GM21717 (cell line): ENCODE measurements around the gene PIGN.

Experiments used
- ATAC-seq: cut with Tn5 transposase; IDR thresholded peaks from one replicate; pipeline ENCODE4 v1.9.1; 2021; ENCODE audit warnings: mild to moderate bottlenecking, moderate library complexity; ENCODE audit not compliant: unreplicated experiment

The PIGN gene

GRCh38 chr18:62119884-62120283 is 67.0 kb downstream of the PIGN start:
- no peak for ATAC-seq

DNA sequence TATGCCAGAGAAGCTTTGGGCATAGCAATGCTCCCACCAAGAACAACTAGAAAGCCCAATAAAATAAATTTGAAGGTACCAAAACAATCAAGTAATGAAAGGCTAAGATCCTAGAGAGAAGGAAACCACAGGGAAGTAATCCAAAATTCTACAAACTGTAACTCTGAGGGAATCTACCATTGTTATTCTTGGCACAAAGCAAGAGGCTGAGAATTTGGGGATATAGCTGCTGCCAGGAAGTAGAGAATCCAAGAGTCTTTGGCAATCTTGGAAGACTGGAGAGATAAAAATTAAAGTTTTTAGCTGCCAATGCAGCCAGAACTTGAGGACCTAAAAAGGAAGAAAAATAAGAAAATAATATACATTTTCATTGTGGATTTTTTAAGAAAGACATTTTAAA is 68.5 kb downstream of the PIGN start:
- no peak for ATAC-seq

DNA sequence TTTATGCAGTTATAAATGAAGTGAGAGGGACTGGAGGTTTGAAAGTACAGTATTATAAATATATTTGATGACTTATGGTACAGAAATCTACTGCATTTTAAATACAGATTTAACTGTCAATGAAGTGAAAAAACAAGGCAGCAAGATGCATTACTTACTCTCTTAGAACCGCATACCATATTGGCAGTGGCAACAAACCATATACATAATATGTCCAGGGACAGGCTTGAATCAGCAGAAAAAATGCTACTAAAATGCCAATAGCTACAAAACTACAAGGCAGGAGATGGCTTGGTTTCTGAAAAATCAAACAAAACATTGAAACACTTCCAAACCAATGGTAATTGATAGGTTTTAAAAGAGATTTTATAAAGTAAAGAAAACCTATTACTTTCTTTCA is 77.2 kb downstream of the PIGN start:
- ATAC-seq, result no peak

GRCh38 chr18:62107881-62108280 is 79.0 kb downstream of the PIGN start:
- no peak for ATAC-seq

- ATAC-seq, result no peak
Measured at GRCh38 chr18:62106271-62106670, 80.6 kb downstream of the PIGN start.

DNA sequence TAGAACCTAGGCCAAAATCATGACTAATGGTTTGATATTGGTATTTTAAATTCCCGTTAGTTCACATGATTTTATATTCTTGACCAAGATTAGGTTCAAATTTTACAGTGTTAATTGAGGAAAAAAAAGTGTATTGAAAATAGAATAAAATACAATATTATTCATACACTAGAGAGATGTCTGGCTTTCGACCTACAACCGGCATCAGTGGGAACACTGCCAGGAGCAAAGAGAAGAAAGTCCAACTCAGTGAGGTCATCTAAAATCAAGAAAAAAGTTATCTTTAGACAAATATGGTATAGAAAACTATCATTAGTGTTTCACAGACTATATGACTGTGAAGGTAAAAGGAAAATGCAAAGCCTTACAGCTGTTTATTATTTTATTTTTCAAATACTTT is 81.5 kb downstream of the PIGN start:
- ATAC-seq, result no peak

DNA sequence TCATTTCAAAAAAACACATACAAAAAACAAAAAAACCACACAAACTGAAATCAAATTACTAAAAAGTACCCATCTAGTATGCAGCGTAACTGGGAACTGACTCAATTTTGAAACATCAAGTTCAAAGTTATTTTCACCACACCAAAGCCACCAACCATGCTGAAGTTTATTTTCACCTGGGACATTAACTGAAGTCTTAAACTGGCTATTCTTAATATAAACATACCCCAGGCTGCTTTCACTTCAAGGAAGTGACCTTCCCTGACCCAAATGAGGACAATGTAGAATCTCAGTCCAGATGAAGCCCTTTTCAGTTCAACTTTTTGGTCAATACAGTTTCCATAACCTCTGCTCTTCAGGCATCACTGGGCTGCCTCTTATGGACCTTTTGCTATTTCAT is 84.6 kb downstream of the PIGN start:
- ATAC-seq, result no peak

GRCh38 chr18:62101321-62101721 is 85.5 kb downstream of the PIGN start:
- ATAC-seq, result no peak

- no peak for ATAC-seq
Measured at GRCh38 chr18:62098960-62099359, 87.9 kb downstream of the PIGN start.

DNA sequence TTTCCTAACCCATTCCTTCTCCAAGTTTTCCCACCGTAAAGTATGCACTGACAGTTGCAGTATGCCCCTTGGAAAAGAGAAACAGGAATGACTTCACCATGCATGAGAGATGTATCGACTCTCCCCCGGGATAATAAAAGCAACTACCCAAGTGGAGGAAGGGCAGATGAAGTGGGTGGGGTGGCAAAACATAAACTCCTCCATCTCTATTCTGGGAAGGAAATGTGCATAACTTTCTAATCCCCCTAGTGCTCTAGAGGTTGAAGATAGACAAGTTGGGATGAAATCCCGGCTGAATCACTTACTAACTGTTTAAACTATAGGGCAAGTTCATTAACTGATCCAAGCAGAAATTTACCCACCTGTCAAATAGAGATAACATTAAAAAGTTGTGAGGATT is 89.2 kb downstream of the PIGN start:
- no peak for ATAC-seq

DNA sequence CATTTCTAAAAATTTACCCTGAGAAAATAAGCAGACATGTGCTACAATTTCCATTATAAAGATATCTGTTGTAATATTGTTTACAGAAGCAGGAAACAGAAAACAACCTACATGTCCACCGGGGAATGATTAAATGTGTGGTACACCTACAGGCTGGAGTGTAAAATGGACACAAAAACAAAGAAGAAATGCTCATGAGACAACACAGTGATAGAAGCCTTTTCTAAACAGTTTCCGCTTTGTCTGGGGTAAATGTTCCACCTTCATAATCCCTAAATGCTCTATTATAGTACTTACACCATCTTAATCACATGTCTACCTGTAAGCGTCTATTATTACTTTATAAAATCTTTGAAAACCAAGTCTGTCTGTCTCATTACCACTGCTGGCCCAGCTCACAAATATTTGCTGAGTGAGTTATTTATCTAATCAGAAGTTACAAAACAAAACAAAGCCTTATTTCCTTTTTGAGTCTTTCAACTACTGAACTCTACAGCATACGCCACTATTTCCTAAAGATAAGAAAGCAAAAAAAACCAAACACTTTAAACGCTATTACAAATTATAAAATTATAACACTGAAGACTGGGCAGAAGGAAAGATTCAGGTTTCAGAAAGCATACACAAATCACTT is 95.3 kb downstream of the PIGN start:
- ATAC-seq, result no peak

DNA sequence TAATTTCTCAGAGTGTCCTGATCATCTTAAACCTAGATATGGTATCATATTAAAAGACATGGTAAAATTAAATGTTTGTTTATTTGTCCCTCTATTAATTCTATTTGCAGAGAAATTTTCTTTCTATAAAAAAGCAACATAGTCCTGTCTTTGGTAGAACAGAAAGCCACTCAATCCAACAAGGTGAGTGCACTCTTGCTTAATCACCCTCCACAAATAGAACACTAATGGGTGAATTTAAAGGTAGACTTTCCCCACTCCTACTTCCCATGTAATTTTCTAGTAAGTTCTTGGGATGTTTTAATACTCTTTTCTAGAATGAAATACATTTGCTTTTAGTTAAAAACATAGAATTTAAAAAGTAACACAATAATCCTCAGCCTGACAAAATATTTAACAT is 97.7 kb downstream of the PIGN start:
- no peak for ATAC-seq

DNA sequence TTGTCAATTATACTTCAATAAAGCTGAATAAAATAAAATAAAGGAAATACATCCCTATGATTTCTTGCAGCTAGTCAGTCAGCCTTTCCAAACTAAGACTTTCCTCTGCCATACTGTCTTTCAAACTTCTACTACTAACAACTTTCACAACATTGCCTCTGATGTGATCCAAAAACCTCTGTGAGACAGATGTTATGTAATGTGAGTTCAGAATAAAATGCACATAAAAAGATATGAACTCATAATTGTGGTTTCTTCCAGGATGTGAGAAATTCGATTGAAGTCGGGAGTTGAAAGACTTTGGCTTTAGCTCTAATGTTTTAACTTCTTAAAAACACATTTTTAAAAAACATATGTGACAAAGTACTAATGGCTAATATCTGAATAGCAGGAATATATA is 98.7 kb downstream of the PIGN start:
- no peak for ATAC-seq

DNA sequence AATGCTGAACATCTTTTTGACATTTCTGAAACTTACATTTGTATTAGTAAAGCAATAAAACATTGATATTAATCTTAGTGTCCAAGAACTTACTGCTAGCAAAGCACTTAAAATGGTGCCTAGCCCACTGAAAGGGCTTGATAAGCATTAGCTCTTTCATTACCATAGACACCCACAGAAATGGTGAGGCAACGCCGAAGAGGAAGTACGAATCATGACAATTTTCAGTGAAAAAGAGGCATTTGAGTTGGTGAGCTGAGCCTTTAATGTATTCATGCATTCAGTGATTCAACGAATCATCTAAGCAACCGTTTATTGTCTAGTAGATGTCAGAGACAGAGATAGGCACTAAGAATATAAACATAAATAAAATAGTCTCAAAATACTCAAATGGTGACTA is 101.1 kb downstream of the PIGN start:
- ATAC-seq, result no peak

DNA sequence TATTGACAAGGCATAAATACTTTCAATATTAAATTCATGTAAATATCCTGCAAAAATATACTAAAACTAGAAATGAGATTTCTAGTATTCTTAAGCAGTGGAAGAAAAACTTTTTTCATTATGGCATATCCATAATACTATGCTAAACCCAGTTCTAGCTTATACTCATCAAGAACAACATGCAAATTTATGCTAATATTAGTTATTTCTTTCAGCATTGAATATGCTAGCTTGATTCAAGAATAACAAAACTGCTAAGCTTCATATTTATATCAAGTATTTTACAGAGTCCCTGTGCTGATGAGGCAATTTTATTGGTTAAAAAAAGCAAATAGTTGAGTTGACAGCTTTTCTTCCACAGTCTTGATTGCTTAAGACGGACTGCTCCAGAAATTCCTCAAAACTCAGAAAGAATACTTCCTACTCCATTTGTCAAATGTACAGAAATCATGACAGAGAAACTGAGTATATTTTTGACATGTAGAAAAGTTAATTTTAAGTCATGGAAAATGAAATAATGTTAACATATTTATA is 105.0 kb downstream of the PIGN start:
- ATAC-seq, result no peak

GRCh38 chr18:62081248-62081647 is 105.6 kb downstream of the PIGN start:
- no peak for ATAC-seq

DNA sequence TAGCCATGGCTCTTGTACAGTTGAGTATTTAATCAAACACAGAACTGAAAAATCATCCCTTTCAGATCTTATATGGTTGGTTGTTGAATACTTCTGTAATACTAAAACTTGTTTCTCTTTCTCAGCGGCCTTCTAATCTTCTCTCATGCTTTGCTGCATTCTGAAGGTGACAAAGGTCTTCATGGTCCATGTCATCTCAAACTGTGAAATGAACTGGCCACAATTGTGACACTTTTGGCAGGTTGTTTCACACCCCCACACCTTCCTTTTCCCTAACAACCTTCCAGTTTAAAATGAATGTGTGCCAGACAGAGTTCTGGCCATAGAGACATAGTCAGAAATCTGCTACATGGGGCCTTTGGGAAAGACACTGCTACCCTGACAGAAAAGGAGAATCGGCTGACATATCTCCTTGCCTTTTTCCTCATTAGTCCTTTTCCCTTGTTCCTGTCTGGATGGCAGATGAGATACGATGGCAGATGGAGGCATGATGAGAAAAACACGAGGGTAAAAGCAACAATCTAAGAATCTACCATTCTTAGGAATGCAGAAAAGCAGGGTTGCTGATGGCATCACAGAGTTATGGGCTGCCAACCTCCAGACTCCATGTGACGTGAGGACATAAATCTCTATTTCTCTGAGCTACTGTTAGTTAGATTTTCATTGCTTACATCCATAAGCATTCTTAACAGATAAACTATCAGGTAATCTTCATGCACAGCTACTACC is 106.5 kb downstream of the PIGN start:
- no peak for ATAC-seq

GRCh38 chr18:62073461-62074281 is 113.2 kb downstream of the PIGN start:
- ATAC-seq, result no peak

GRCh38 chr18:62072370-62072769 is 114.5 kb downstream of the PIGN start:
- ATAC-seq, result no peak

DNA sequence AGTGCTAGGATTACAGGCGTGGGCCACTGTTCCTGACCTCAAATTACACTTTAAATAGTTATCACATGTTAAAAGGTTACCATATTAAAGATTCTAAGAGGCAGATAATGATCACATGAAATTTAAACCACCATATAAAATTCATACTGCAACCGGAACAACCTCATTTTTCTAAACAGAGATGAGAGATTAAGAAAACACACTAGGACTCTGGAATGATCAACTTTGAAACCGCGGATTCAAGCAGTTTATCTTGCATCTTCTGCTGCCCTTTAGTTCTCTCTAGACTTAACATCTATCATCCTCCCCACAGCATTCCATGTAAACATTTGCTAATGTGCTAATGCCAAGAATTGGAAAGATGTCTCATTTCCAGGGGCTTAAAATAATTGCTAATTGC is 115.8 kb downstream of the PIGN start:
- no peak for ATAC-seq

DNA sequence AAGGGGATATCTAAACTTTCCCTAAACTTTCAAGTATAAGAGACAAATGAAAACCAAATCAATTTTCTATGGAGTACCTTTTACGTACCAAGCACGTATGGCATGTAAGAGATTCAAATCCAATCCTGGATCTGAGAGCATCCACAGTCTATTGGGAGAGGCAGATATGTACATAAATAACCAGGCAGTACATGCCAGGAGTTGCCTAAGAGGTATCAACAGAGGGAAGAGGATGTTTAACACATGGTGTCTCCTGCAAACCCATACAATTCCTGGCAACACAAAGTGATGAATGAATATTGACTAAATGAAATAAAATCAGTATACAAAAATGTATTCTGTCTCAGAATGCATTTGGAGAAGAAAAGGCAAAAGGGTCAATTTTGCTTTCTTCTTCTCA is 116.6 kb downstream of the PIGN start:
- ATAC-seq, result no peak

DNA sequence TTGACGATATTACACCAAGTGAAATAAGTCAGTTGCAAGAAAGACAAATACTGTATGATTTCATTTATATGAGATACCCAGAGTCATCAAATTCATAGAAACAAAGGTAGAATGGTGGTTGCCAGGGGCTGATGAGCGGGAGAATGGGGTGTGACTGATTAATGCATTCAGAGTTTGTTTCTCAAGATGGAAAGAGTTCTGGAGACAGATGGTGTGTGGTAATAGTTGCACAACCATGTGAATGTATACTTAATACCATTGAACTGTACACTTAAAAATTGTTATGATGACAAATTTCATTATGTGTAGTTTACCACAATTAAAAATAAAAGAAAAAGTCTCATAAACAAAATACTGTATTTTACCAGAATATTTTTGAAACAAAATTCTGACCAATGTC is 117.3 kb downstream of the PIGN start:
- no peak for ATAC-seq
